B cell (primary cell): ENCODE data around the gene TYW1. TPM values are rescaled to one million over a fixed set of nuclear protein-coding genes. Genes with fewer than 3 reads are reported as not detected.
A peak's percentile ranks its signal among the peaks of the same experiment; 100 is the strongest.
"Not testable (repeated sequence)": the region's sequence is repeated elsewhere in the genome, so short reads cannot be mapped to it uniquely, and the experiment has no call there.

Experiments
- ATAC-seq: fragments of 200-7000 bp; cut with Tn5 transposase; one replicate; pipeline ENCODE4 v1.10.0; 2021; ENCODE audit warnings: low read depth, mild to moderate bottlenecking, moderate number of reproducible peaks, moderate library complexity
- CTCF ChIA-PET: fragments of 350-600 bp; sonication (Branson Sonifier 250); formaldehyde crosslinking; loops from one replicate; lab custom pipeline; 2021; ENCODE audit warnings: antibody characterized with exemption, inconsistent platforms; lab: Charles Lee
- POLR2A ChIA-PET: fragments of 350-600 bp; sonication (Branson Sonifier 250); formaldehyde crosslinking; loops from one replicate; lab custom pipeline; 2021; ENCODE audit warnings: antibody characterized with exemption; lab: Charles Lee
- DNase-seq: peaks from one replicate; pipeline ENCODE4 v3.0.0; 2013
- H2AFZ ChIP-seq: 2 replicates; pipeline ENCODE4 v1.6.1; 2012; ENCODE audit warnings: mild to moderate bottlenecking, low read depth, low read length; ENCODE audit not compliant: insufficient read depth, poor library complexity, severe bottlenecking
- H3K27ac ChIP-seq, 2 donors: 1 replicate in 1 of 2; 2 replicates in 1 of 2; pipeline ENCODE4 v1.5.1; 2012 to 2013; ENCODE audit warnings: low read length in 2 of 2, mild to moderate bottlenecking in 2 of 2, moderate library complexity in 1 of 2
- H3K27me3 ChIP-seq, 4 experiments: fragments of 200-600 bp in 1 of 4; sonication (generic) in 1 of 4; replicated peaks in 1 of 4; 1 replicate in 2 of 4; 2 replicates in 2 of 4; pipeline versions ENCODE4 v1.6.1 to v1.7.0; 2013 to 2016; ENCODE audit warnings: low read length in 3 of 4, mild to moderate bottlenecking in 2 of 4, mixed read lengths in 1 of 4, moderate library complexity in 1 of 4; ENCODE audit not compliant: insufficient read depth in 4 of 4, control insufficient read depth in 3 of 4; ENCODE audit errors: control extremely low read depth in 1 of 4
- H3K36me3 ChIP-seq, 2 experiments: replicated peaks in 1 of 2; 1 replicate in 1 of 2; 2 replicates in 1 of 2; pipeline versions ENCODE4 v1.6.1 to v1.7.1; 2013; ENCODE audit warnings: low read length in 1 of 2; ENCODE audit not compliant: insufficient read depth in 2 of 2, control insufficient read depth in 1 of 2; ENCODE audit errors: control extremely low read depth in 1 of 2, extremely low read depth in 1 of 2
- H3K4me1 ChIP-seq, 2 donors: fragments of 200-600 bp in 1 of 2; sonication (generic) in 1 of 2; 1 replicate in 1 of 2; 2 replicates in 1 of 2; pipeline versions ENCODE4 v1.5.1 to v1.6.1; 2013 to 2017; ENCODE audit warnings: low read length in 2 of 2; ENCODE audit not compliant: control insufficient read depth in 2 of 2, insufficient read depth in 2 of 2
- H3K4me2 ChIP-seq: replicated peaks from 2 replicates; pipeline ENCODE3; 2012; ENCODE audit warnings: mild to moderate bottlenecking, low read depth, low read length; ENCODE audit not compliant: poor library complexity, severe bottlenecking
- H3K4me3 ChIP-seq, 5 experiments: fragments of 200-600 bp in 1 of 5; sonication (generic) in 1 of 5; 1 replicate in 3 of 5; 2 replicates in 2 of 5; pipeline versions ENCODE4 v1.5.1 to v1.7.0; 2011 to 2016; ENCODE audit warnings: low read length in 4 of 5, mild to moderate bottlenecking in 4 of 5, low read depth in 2 of 5, control low read depth in 1 of 5, moderate library complexity in 1 of 5; ENCODE audit not compliant: insufficient read depth in 1 of 5; ENCODE audit errors: control extremely low read depth in 1 of 5, extremely low read depth in 1 of 5
- H3K79me2 ChIP-seq: fragments of 200-600 bp; sonication (generic); one replicate; pipeline ENCODE4 v1.6.0; 2016; ENCODE audit warnings: low read length; ENCODE audit not compliant: control insufficient read depth, insufficient read depth
- H3K9ac ChIP-seq: fragments of 200-600 bp; sonication (generic); 2 replicates; pipeline ENCODE4 v1.6.1; 2017; ENCODE audit warnings: mild to moderate bottlenecking, low read length, moderate library complexity
- H3K9me3 ChIP-seq, 3 donors: one replicate each; pipeline versions ENCODE4 v1.6.1 to v1.7.1; 2013; ENCODE audit warnings: low read length in 2 of 3; ENCODE audit not compliant: control insufficient read depth in 2 of 3, insufficient read depth in 1 of 3; ENCODE audit errors: control extremely low read depth in 1 of 3
- H4K20me1 ChIP-seq: 2 replicates; pipeline ENCODE4 v1.6.0; 2012; ENCODE audit warnings: mild to moderate bottlenecking, low read length; ENCODE audit not compliant: insufficient read depth, control insufficient read depth, poor library complexity, severe bottlenecking
- H3K27ac Mint-ChIP-seq: one replicate; pipeline ENCODE4 v1.8.0; 2021; ENCODE audit warnings: mixed read lengths
- H3K27me3 Mint-ChIP-seq: one replicate; pipeline ENCODE4 v1.8.0; 2021; ENCODE audit warnings: mixed read lengths
- H3K4me1 Mint-ChIP-seq: one replicate; pipeline ENCODE4 v1.8.0; 2021; ENCODE audit warnings: mixed read lengths
- H3K4me3 Mint-ChIP-seq: one replicate; pipeline ENCODE4 v1.8.0; 2021; ENCODE audit warnings: mixed read lengths
- H3K9me3 Mint-ChIP-seq: one replicate; pipeline ENCODE4 v1.8.0; 2022; ENCODE audit warnings: mixed read lengths; ENCODE audit not compliant: insufficient read depth
- CTCF ChIP-seq: fragments of 200-600 bp; IDR thresholded peaks from one replicate; pipeline ENCODE4 v1.8.0; 2022; ENCODE audit warnings: antibody characterized with exemption, mild to moderate bottlenecking
- WGBS: methylation state at CpG from one replicate; pipeline ENCODE4 v1.1.5; 2013; ENCODE audit warnings: missing lambda C conversion rate; ENCODE audit not compliant: insufficient coverage; 5-methylcytosine and 5-hydroxymethylcytosine counted together
- intact Hi-C: fragments of 100-400 bp; cut with micrococcal nuclease; formaldehyde crosslinking; loops from one replicate; pipeline ENCODE4 v1.10.0; 2022
- polyA plus RNA-seq: library from polyadenylated mRNA; depleted of rRNA; stranded (reverse); fragments of >200 nt; gene quantifications from 2 replicates; pipeline ENCODE4 v1.2.3, GENCODE V29; 2012
- total RNA-seq, 2 donors: library from RNA; stranded (reverse); fragments of 120-200 nt in 1 of 2; gene quantifications; 1 replicate in 1 of 2; 2 replicates in 1 of 2; pipeline versions ENCODE4 v1.2.3 to v1.2.4, GENCODE V29; 2013 to 2022

TYW1 gene
- total and polyA plus RNA-seq, 2 donors (not counting 1 experiment from before 2014, with no cell fraction given), result 9.4 to 33.6 TPM

GRCh38 chr7:67000601-67001258 is 4.1 kb downstream of the TYW1 start:
- peak; percentile 45 for DNase-seq
- Mint-ChIP-seq H3K27ac (peak overlapping the region; percentile 63), H3K4me3 (peak overlapping the region; percentile 41), H3K4me1 (peaks cover 12% of the 10 kb centered on the region)
- H4K20me1 ChIP-seq, H3K9ac ChIP-seq, CTCF ChIA-PET, H3K27me3 Mint-ChIP-seq, H3K9me3 ChIP-seq, intact Hi-C loops, H3K36me3 ChIP-seq, H2AFZ ChIP-seq, H3K4me3 ChIP-seq, ATAC-seq, H3K4me2 ChIP-seq, POLR2A ChIA-PET, H3K9me3 Mint-ChIP-seq, H3K4me1 ChIP-seq, H3K27me3 ChIP-seq, H3K27ac ChIP-seq: not testable (repeated sequence)
- TF ChIP-seq CTCF, result peak; percentile 68
- no CpG with 5 or more reads among the region's 5 CpGs for WGBS
- peaks cover 26% of the 10 kb centered on the region for H3K79me2 ChIP-seq

DNA sequence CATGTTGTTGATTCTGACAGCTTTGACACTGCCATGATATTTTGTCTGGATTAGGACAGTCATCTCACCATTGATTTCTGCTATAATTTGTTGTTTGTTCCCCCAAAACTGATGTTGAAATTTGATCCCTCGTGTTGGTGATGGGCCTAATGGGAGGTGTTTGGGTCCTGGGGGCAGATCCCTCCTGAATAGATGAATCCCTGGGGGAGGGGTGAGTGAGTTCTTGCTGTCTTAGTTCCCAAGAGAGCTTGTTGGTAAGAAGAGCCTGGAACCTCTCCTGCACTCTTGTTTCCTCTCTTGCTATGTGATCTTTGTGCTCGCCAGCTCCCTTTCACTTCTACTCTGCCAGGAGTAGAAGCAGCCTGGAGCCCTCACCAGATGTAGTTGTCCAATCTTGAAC is 7.5 kb downstream of the TYW1 start:
- CTCF ChIA-PET, H2AFZ ChIP-seq, H3K4me1 Mint-ChIP-seq, H3K27me3 ChIP-seq, H3K27ac ChIP-seq, H3K27me3 Mint-ChIP-seq, H3K4me3 Mint-ChIP-seq, H3K4me2 ChIP-seq, H3K4me1 ChIP-seq, H3K9me3 Mint-ChIP-seq, ATAC-seq, H3K9me3 ChIP-seq, H3K4me3 ChIP-seq, intact Hi-C loops, DNase-seq, POLR2A ChIA-PET, H3K9ac ChIP-seq, H3K27ac Mint-ChIP-seq, H4K20me1 ChIP-seq: not testable (repeated sequence)
- H3K36me3 ChIP-seq, result peaks cover 0 to 26% of the 10 kb centered on the region in 2 experiments
- WGBS, result no CpG with 5 or more reads among the region's 2 CpGs
- H3K79me2 ChIP-seq, result peaks cover 26% of the 10 kb centered on the region
